GM12892 (cell line): ENCODE results near the gene STAC.

Experiments used
- POLR2A ChIP-seq: IDR thresholded peaks from 2 replicates; pipeline ENCODE4 v1.6.1; 2011; ENCODE audit warnings: low read depth, low read length, control low read depth
- TAF1 ChIP-seq: IDR thresholded peaks from 2 replicates; pipeline ENCODE4 v1.6.1; 2011; ENCODE audit warnings: low read depth, mild to moderate bottlenecking, control low read depth, low read length, borderline replicate concordance

DNA sequence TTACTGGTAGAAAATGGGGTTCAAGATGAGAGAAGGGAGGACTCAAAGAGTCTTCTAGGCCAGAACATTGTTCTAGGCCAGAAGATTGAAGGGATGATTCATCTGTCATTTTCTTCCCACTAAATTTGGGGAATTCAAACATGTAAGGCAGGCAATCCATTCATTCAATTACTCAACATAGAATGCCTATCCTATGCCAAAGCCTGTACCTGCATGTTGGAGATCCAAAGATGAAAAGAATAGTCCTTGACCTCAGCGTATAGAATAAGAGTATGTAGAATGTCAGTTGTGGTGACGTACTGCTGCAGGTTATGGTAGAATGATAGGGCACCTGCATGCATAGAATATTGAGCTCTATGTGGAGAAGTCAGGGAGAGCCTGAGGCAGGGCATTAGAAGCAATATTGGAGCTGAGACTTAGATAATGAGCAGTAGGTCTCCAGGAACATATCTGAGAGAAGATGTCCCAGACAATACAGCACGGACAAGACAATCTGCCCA is 49.7 kb downstream of the STAC start:
- TF ChIP-seq TAF1 (no peak), POLR2A (no peak)
